C4-2B (cell line): ENCODE data around the gene OR51A2.

Experiments used
- ZFX ChIP-seq: fragments of 450-650 bp; IDR thresholded peaks from 2 replicates; pipeline ENCODE4 v1.6.1; 2017
- TF ChIP-seq, protein P1 (sequence below): fragments of 450-650 bp; conservative IDR thresholded peaks from 2 replicates; pipeline ENCODE4 v1.5.1; 2017; ENCODE audit warnings: mild to moderate bottlenecking

DNA sequence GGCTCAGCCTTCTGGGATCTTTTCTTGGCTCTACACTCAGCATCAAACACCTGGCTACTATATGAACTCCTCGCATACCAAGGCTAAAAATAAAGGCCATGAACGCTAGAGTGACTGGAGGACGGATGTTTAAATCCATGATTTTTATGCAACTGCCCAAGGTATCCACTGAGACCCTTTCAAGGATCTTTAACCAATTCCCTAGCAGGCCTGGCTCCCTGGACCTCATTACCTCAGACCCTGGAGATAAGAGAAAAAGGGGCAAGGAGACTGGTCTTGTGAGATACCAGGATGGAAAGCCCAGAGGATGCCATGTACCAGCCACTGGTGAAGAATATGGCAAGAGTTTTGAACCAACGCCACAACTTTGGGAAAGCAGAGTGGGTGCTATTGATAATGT lies 36.3 kb downstream of the OR51A2 start, which contains the start of gene OR51G2:
- TF ChIP-seq, protein P1, sequence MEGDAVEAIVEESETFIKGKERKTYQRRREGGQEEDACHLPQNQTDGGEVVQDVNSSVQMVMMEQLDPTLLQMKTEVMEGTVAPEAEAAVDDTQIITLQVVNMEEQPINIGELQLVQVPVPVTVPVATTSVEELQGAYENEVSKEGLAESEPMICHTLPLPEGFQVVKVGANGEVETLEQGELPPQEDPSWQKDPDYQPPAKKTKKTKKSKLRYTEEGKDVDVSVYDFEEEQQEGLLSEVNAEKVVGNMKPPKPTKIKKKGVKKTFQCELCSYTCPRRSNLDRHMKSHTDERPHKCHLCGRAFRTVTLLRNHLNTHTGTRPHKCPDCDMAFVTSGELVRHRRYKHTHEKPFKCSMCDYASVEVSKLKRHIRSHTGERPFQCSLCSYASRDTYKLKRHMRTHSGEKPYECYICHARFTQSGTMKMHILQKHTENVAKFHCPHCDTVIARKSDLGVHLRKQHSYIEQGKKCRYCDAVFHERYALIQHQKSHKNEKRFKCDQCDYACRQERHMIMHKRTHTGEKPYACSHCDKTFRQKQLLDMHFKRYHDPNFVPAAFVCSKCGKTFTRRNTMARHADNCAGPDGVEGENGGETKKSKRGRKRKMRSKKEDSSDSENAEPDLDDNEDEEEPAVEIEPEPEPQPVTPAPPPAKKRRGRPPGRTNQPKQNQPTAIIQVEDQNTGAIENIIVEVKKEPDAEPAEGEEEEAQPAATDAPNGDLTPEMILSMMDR: no peak
- no peak for TF ChIP-seq ZFX
